ENCODE results near the gene ACSF3. TPM values are rescaled to one million over a fixed set of nuclear protein-coding genes. Genes with fewer than 3 reads are reported as not detected.

The ACSF3 gene
- total RNA-seq, 6 donors from 2014 or later: 30.2 to 97.4 (median 35.3) TPM

- Histone ChIP-seq H3K9me3 (no peaks in the 10 kb centered on the region), H3K4me3 (no peak overlapping the region), H3K4me1 (peaks cover 16 to 36% (median 21%) of the 10 kb centered on the region in 4 donors), H3K36me3 (peaks cover 0 to 17% (median 1%) of the 10 kb centered on the region in 4 donors), H3K27me3 (no peaks in the 10 kb centered on the region), H3K27ac (peak overlapping the region in 3 of 4 donors; percentile 7 to 61 (median 52))
- peak in 1 of 2 donors; percentile 74 for DNase-seq
- ATAC-seq (ENCODE audit: low FRiP score in 2 of 2): no peak
- 48 to 49% methylated on average over 13 to 23 of the region's 24 CpGs for WGBS, 2 donors
- TF ChIP-seq, protein P1, sequence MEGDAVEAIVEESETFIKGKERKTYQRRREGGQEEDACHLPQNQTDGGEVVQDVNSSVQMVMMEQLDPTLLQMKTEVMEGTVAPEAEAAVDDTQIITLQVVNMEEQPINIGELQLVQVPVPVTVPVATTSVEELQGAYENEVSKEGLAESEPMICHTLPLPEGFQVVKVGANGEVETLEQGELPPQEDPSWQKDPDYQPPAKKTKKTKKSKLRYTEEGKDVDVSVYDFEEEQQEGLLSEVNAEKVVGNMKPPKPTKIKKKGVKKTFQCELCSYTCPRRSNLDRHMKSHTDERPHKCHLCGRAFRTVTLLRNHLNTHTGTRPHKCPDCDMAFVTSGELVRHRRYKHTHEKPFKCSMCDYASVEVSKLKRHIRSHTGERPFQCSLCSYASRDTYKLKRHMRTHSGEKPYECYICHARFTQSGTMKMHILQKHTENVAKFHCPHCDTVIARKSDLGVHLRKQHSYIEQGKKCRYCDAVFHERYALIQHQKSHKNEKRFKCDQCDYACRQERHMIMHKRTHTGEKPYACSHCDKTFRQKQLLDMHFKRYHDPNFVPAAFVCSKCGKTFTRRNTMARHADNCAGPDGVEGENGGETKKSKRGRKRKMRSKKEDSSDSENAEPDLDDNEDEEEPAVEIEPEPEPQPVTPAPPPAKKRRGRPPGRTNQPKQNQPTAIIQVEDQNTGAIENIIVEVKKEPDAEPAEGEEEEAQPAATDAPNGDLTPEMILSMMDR (IDR thresholded peaks at IDR 0.05): no peak
- no peak for TF ChIP-seq POLR2A (IDR thresholded peaks at IDR 0.05)
- no peak for TF ChIP-seq POLR2AphosphoS5 (IDR thresholded peaks at IDR 0.05)
- TF ChIP-seq EP300 (IDR thresholded peaks at IDR 0.05): no peak
These were observed 62.4 kb downstream of the ACSF3 start for GRCh38 chr16:89155851-89156739.

DNA sequence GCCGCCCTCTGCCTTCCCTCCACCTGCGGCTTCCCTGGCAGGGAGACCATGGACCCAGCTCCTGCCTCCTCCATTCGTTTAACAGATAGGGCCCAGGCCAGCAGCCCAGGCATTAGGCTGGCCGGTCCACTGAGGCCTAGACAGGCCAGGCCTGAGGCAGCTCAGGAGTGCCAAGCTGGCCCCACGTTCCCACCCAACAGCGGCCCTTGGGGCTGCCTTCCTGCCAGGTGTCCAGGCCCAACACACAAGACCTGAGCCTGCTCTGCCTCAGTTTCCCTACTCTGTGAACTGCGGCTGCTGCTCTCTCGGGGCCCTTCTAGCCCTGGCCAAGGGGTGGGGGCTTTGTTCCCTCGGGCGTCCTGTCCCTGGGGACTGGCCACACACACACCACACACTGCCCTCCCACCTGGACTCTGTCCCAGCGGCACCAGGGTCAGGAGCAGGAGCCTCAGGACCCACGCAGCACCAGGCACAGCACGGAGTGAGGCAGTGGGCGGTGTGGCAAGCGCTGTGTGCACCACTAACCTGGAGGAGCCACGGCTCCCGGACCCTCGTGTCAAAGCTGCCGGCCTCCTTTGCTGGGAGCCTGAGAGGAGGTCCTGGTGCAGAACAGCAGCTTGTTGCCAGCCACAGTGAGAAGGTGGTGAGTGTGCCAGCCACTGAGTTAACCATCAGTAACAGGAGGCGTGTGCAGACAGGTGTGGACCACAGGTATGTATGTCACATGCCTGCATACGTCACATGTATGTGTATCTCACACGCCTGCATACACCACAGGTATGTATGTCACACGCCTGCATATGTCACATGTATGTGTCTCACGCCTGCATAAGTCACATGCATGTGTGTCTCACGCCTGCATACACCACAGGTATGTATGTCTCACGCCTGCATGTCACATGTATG lies 63.3 kb downstream of the ACSF3 start:
- peak in 1 of 2 donors; percentile 54 for DNase-seq
- Histone ChIP-seq H3K36me3 (peaks cover 0 to 8% (median 0%) of the 10 kb centered on the region in 4 donors), H3K27me3 (no peaks in the 10 kb centered on the region), H3K27ac (no peak overlapping the region), H3K4me1 (peaks cover 16 to 36% (median 21%) of the 10 kb centered on the region in 4 donors), H3K4me3 (no peak overlapping the region), H3K9me3 (no peaks in the 10 kb centered on the region)
- ATAC-seq (ENCODE audit: low FRiP score in 2 of 2): no peak
- 79 to 94% methylated on average over 12 to 26 of the region's 26 CpGs for WGBS, 2 donors
- TF ChIP-seq, protein P1 (IDR thresholded peaks at IDR 0.05): no peak
- TF ChIP-seq EP300 (IDR thresholded peaks at IDR 0.05): no peak

DNA sequence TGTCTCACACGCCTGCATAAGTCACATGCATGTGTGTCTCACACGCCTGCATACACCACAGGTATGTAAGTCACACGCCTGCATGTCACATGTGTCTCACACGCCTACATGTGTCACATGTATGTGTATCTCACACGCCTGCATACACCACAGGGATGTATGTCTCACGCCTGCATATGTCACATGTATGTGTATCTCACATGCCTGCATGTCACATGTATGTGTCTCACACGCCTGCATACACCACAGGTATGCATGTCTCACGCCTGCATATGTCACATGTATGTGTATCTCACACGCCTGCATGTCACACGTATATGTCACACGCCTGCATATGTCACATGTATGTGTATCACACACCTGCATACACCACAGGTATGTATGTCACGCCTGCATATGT lies 64.1 kb downstream of the ACSF3 start:
- Histone ChIP-seq H3K36me3 (peaks cover 0 to under 1% (median 0%) of the 10 kb centered on the region in 4 donors), H3K27ac (no peak overlapping the region), H3K9me3 (no peaks in the 10 kb centered on the region), H3K4me1 (peaks cover 16 to 36% (median 21%) of the 10 kb centered on the region in 4 donors), H3K27me3 (no peaks in the 10 kb centered on the region), H3K4me3 (no peak overlapping the region)
- 92 to 97% methylated on average over 12 of the region's 12 CpGs for WGBS, 2 donors
- no peak for TF ChIP-seq POLR2AphosphoS5 (IDR thresholded peaks at IDR 0.05)
- TF ChIP-seq, protein P1 (IDR thresholded peaks at IDR 0.05): no peak
- TF ChIP-seq EP300 (IDR thresholded peaks at IDR 0.05): no peak
- TF ChIP-seq POLR2A (IDR thresholded peaks at IDR 0.05): no peak
- DNase-seq (no peak), ATAC-seq (ENCODE audit: low FRiP score in 2 of 2) (no peak)

- H3K27me3 ChIP-seq: no peaks in the 10 kb centered on the region
- peaks cover 16 to 26% (median 21%) of the 10 kb centered on the region in 4 donors for H3K4me1 ChIP-seq
- TF ChIP-seq, protein P1 (IDR thresholded peaks at IDR 0.05): no peak
- no peak for TF ChIP-seq POLR2A (IDR thresholded peaks at IDR 0.05)
- TF ChIP-seq POLR2AphosphoS5 (IDR thresholded peaks at IDR 0.05): no peak
- no peak for TF ChIP-seq EP300 (IDR thresholded peaks at IDR 0.05)
- ATAC-seq (ENCODE audit: low FRiP score in 2 of 2) (no peak), DNase-seq (peak in 1 of 2 donors; percentile 74)
- no peaks in the 10 kb centered on the region for H3K36me3 ChIP-seq
- 74 to 76% methylated on average over 28 to 48 of the region's 48 CpGs for WGBS, 2 donors
- H3K27ac ChIP-seq: no peak overlapping the region
- H3K9me3 ChIP-seq: no peaks in the 10 kb centered on the region
- H3K4me3 ChIP-seq: no peak overlapping the region
These were observed 65.6 kb downstream of the ACSF3 start for GRCh38 chr16:89159066-89159849.

All from upper lobe of left lung (tissue), 6 donors.